GM12874 (cell line): ENCODE data around the gene WNT1.
A peak's percentile ranks its signal among the peaks of the same experiment; 100 is the strongest.

Experiments
- CTCF ChIP-seq: IDR thresholded peaks from 2 replicates; pipeline ENCODE4 v1.5.1; 2011; ENCODE audit warnings: low read depth, mild to moderate bottlenecking, control low read depth, low read length, moderate library complexity; ENCODE audit not compliant: insufficient read depth

WNT1 gene

GRCh38 chr12:48961801-48962200 is 16.3 kb upstream of the WNT1 start:
- no peak for TF ChIP-seq CTCF

- TF ChIP-seq CTCF: no peak
Observed at GRCh38 chr12:48965298-48965838, 12.8 kb upstream of the WNT1 start.

- no peak for TF ChIP-seq CTCF
Observed at GRCh38 chr12:48966177-48966895, 11.8 kb upstream of the WNT1 start.

GRCh38 chr12:48967991-48968390 is 10.1 kb upstream of the WNT1 start:
- TF ChIP-seq CTCF: no peak

- TF ChIP-seq CTCF: no peak
Observed at GRCh38 chr12:48968467-48968866, 9.7 kb upstream of the WNT1 start.

GRCh38 chr12:48969160-48969771 is 8.9 kb upstream of the WNT1 start:
- no peak for TF ChIP-seq CTCF

GRCh38 chr12:48969833-48970701 is 8.1 kb upstream of the WNT1 start:
- TF ChIP-seq CTCF: peak; percentile 31
